ENCODE measurements around the gene WDR48.

The WDR48 gene

DNA sequence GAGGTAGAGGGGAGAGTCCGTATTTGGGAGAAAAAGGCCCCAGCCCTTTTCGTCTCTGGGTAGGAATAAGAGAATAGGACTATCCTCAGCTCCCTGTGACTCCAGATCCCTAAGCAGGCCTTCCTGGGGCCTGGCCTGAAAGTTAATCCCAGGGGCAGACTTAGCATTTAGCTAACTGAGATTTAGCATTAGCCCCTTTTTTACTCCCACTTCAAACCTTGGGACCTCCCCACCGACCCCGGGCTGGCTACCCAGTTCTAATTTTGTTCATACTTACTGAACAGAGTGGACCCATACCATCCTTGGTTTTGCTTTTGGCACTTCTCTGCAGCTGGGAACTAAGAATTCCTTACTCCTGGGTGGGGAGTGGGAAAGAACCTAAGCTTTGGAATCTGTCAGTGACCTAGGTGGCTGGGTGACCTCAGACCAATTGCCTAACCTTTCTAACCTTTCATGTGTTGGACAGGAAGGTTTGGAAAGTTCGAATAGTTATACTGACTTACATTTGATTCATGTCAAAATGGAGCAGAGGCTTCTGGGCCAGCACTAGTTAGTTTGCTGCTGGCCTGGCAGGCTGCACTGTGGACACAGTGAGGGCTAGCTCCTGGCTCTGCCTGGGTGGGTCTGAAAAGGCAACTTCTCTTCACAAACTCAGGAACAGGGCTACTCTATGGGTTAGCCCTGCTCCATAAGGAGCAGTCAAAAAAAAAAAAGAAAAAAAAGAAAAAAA is 67.3 kb downstream of the WDR48 start:
- DNase-seq (ENCODE audit: low spot score) (no peak), FAIRE-seq (no peak)

DNA sequence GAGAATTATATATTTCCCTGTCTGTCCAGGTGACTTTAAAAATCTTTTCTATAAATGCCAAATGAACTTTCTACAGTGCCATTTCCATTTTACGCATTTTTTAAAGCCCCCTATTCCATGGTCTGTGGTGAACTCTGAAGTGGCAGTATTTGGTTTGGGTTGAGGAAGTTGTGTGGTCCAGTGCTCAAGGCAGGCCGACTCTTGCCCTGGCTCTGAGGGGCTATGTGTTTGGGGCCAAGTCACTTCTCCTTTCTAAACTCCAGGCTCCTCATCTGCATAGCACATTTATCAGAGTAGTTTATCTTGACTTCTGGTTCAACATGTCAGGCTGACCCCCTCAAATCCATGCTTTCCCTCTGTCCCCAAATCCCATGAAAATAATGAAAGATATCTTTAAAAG is 69.8 kb downstream of the WDR48 start:
- DNase-seq (ENCODE audit: low spot score) (no peak), FAIRE-seq (no peak)

DNA sequence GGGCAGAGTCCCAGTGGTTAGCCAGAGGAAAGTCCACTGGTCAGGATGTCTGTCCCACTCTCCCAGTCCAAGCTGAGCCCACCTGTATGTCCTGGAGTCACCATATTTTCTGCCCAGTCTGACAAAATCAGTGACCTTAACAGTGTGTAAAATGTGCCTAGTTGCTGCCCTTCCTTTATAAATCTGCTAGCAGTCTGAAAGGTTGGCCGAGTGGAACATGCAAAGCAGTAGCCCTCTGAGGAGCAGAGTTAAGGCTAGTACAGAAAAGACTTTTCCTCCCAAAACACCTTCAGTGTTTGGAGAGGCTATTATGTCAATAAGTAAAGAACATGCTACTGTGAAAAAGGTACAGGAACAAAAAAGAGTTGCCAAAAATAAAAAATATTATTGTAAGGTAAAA is 71.0 kb downstream of the WDR48 start:
- DNase-seq (ENCODE audit: low spot score) (no peak), FAIRE-seq (no peak)

DNA sequence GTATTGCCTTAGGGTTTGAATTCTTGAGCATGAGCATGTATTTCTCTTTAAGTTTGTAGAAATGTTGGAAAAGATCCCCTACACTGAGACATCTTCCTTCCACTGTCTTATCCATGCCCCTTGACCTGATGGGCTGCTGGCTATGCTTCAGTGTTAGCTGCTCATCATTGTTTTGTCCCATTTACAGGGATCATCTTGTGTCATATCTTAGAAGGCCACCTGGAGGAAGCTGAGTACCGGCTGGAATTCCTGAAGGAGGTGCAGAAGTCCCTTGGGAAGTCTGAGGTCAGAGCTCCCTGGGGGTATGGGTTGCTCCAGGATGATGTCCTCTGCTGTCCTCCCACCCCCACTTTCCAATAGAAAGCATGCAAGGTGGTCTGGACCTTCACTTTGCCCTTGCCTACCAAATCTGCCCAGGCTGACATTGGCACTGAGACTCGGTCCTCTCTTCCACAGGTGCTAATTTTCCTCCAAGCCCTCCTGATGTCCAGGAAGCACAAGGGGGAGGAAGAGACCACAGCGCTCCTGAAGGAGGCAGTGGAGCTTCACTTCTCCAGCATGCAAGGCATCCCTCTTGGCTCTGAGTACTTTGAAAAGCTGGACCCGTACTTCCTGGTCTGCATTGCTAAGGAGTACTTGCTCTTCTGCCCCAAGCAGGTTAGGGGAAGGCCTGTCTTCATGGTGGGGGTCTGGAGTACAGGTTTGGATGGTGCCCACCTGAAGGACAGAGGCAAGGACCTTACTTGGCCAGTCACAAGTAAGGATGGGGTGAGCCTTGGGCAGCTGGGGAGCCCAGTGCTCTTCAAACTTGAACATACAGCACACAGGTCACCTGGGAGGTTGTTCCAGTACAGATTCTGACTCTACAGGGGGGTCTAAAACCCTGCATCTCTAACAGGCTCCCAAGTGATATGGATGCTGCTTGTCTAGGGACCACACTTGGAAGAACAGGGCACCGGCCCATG is 73.3 kb downstream of the WDR48 start:
- FAIRE-seq, result no peak
- peak; percentile 25 for DNase-seq (ENCODE audit: low spot score)

DNA sequence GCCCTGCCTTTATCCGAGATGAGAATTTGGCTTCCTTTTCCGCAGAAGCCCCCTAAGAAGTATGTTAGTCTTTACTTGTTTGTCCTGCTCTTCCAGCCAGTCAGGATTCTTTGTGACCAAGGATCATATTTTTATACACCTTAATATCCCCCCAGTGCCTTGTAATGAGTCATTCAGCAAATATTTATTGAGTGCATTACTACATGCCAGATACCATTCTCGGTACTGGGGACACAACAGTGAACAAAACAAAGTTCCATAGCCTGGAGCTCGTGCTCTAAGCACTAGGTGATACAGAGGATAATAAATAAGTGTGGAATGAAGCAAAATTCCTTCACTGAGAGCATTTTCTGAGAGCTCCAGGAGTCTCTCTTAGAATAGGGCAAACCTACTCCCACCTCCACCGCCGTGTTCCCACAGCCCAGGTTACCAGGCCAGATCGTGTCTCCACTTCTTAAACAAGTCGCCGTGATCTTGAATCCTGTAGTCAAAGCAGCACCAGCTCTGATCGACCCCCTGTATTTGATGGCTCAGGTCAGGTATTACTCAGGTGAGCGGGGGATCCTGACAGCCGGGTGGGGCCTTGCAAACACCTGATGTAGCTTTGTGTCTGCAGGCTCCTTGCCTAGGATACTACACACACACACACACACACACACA is 74.2 kb downstream of the WDR48 start:
- FAIRE-seq, result no peak
- DNase-seq (ENCODE audit: low spot score), result peak; percentile 51

GRCh38 chr3:39126532-39127071 is 74.8 kb downstream of the WDR48 start:
- FAIRE-seq, result peak; percentile 96
- no peak for DNase-seq (ENCODE audit: low spot score)

DNA sequence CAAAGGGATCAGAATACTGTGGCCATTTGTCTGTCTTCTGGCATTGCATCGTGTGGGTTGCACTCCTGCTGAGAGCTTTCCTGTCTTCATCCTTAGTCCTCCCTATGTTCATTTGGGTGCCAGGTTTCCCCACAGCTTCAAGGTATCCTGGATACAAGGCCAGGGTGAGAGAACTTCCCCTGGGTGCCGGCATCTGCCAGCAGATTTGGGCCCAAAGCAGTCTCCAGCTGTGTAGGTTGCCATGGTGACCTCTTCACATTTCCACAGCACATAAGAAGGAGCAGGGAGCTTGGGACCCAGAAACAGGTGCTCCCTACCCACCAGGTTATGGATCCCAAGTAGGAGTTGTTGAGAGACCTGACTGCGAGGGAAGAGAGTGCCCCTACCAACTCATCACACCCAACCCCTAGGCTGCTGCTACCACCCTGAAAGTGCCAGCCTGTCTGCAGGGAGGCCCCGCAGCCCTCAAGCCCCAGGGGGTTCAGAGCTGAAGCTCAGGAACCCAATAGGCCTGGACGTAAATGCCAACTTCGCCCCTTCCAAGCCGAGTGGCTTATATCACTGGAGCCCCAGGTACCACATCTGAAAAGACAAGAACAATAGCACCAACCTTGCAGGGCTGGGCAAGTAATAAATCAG is 75.6 kb downstream of the WDR48 start:
- FAIRE-seq, result no peak
- no peak for DNase-seq (ENCODE audit: low spot score)

DNA sequence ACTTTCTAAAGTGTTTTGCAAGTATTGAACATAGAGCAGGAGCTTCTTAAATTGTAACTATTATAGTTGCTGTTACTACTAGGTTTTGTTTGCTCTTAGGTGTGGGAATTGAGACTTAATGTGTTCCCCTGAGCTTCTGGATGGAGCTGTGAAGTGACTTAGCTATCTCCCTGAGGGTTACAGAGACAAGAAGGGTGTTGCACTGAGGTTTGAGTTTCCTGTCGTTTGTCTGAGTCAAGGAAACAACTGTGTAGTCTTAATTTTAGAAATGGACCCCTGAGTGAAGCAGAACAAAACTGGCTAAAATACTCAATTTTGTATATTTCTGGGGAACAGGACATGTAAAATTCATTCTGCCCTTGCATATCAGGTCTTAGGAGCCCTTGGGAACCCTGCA is 76.1 kb downstream of the WDR48 start:
- FAIRE-seq (no peak), DNase-seq (ENCODE audit: low spot score) (no peak)

- no peak for FAIRE-seq
- DNase-seq (ENCODE audit: low spot score), result no peak
These were observed 77.1 kb downstream of the WDR48 start for GRCh38 chr3:39128951-39129350.

GRCh38 chr3:39130026-39130425 is 78.2 kb downstream of the WDR48 start:
- no peak for FAIRE-seq
- no peak for DNase-seq (ENCODE audit: low spot score)

DNA sequence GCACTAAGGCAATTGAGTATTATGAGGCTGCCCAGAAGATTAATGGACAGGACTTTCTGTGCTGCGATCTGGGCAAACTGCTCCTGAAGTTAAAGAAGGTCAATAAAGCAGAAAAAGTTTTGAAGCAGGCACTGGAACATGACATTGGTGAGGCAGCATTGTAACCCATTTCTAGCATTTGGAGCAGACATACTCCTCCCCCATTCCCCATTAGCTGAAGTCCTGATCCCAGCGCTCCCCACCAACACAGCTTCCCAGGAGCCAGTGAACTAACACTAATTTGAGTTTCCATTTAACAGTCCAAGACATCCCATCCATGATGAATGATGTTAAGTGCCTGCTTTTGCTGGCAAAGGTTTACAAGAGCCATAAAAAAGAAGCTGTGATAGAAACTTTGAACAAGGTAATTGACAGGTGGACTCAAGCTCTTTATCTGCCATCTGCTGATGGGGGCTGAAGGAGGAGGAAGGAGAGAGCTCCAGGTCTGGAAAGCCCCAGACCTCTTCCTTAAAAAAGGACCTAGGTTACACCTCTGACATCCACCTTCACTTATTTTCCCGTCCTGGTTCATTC is 79.0 kb downstream of the WDR48 start:
- FAIRE-seq (no peak), DNase-seq (ENCODE audit: low spot score) (no peak)

DNA sequence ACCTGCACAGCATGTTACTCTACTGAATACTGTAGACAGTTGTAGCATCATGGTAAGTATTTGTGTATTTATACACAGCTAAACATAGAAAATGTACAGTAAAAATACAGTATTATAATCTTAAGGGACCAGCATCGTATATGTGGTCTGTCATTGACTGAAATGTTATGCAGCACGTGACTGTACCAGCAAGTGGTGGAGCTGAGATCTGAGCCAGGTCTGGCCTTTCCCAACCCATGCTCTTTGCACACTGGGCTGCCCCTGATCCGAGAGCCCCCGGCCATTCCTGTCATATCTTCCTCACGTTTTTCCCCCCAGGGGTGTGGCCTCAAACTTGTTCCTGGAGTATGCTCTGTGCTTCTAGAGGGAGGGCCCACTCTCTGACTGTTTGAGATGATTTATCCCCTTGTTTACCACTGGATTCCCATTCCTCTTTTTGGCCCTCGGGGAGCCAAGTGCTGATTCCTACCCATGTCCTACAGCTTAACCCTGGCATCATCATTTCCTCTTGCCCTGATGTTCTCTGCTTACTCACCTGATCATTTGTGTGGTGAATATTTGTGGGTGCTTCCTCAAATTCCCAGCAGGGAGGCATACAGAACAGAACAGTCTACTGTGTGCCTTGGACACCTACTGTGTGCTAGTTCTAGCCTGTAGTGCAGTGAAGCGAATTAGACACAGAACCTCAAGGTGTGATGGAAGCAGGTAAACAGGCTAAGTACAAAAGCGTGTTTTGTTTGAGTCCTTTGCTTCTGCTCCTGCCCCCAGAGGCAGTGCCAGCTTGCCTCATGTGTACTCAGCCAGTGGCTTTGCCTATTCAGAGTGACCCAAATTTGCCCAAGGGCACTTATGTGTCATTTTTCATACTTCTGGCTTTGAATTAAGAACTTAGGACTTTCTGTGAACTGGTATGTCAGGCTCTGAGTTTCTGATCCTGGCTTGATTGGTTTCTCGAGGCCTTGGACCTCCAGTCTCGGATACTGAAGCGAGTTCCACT is 80.6 kb downstream of the WDR48 start:
- DNase-seq (ENCODE audit: low spot score) (no peak), FAIRE-seq (no peak)

DNA sequence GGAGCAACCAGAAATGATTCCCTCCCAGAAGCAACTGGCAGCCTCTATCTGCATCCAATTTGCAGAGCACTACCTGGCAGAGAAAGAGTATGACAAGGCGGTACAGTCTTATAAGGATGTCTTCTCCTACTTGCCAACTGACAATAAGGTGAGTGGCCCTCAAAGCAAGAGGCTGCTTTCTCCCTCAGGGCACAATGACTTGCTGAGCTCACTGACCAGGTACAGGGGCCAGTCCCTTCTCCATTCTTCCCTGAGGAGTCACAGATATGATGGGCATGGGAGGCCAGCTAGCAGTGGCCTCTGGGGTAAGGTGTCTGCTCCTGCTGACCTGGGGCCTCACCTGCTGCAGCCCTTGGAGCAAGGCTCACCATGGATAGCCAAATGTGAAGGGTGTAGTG is 81.3 kb downstream of the WDR48 start:
- FAIRE-seq (no peak), DNase-seq (ENCODE audit: low spot score) (no peak)

DNA sequence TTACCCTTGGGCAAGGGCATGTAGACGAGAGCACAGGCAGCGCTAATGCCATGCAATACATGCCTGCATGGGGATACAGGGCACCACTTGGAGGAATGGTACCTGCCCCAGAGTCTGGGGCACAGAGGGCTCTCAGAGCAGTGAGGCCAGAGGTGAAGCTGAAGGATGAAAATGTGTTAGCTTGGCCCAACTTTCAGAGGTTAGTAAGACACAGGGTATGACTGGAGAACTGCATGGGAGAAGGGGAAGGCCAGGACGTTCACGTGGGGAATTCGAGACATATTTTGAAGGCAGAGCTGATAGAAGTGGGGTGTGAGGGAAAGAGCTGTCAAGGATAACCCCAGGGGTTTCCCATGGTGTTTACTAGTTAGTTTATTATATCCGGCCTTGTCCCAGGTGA is 82.0 kb downstream of the WDR48 start:
- no peak for DNase-seq (ENCODE audit: low spot score)
- FAIRE-seq, result no peak

GRCh38 chr3:39134305-39134704 is 82.5 kb downstream of the WDR48 start:
- FAIRE-seq, result no peak

GRCh38 chr3:39135170-39135805 is 83.5 kb downstream of the WDR48 start:
- FAIRE-seq (no peak), DNase-seq (ENCODE audit: low spot score) (no peak)

More at GRCh38 chr3:39134305-39134704, 82.5 kb downstream of the WDR48 start:
- no peak for DNase-seq (ENCODE audit: low spot score)

GRCh38 chr3:39136533-39137434 is 85.0 kb downstream of the WDR48 start:
- DNase-seq (ENCODE audit: low spot score) (no peak), FAIRE-seq (no peak)

- FAIRE-seq, result no peak
- DNase-seq (ENCODE audit: low spot score), result no peak
These were observed 85.7 kb downstream of the WDR48 start for GRCh38 chr3:39137435-39137936.

Data from urothelium cell line (cell line).